A673 (cell line): Measurements from ENCODE around the gene AKR7A2. TPM values are rescaled to one million over a fixed set of nuclear protein-coding genes. Genes with fewer than 3 reads are reported as not detected.
A peak's percentile ranks its signal among the peaks of the same experiment; 100 is the strongest.

Experiments used
- BruUV-seq: library from RNA; stranded (reverse); fragments of 400-500 nt; replicated peaks from 2 replicates; lab custom pipeline; 2021; lab: Mats Ljungman, UMichigan
- CTCF ChIA-PET: fragments of 300-600 bp; sonication (Branson Sonifier 250); formaldehyde crosslinking; loops from one replicate; lab custom pipeline; 2022; ENCODE audit warnings: antibody characterized with exemption; lab: Charles Lee
- POLR2A ChIA-PET: fragments of 300-600 bp; sonication (Branson Sonifier 250); formaldehyde crosslinking; loops from one replicate; lab custom pipeline; 2022; ENCODE audit warnings: antibody characterized with exemption; ENCODE audit not compliant: low non-redundant PET; lab: Charles Lee
- DNase-seq: peaks from one replicate; pipeline ENCODE4 v3.0.0-alpha.2; 2015; ENCODE audit warnings: low spot score
- H3K27ac ChIP-seq: fragments of 200-600 bp; sonication (generic); 2 replicates; pipeline ENCODE4 v1.5.1; 2016; ENCODE audit warnings: mixed run types, low read depth, mild to moderate bottlenecking, mixed read lengths, antibody characterized with exemption, low read length; ENCODE audit not compliant: poor library complexity, severe bottlenecking
- H3K27me3 ChIP-seq: fragments of 200-600 bp; sonication (generic); replicated peaks from 2 replicates; pipeline ENCODE4 v1.6.1; 2017; ENCODE audit warnings: mixed run types, low read depth, mild to moderate bottlenecking, mixed read lengths, antibody characterized with exemption, low read length; ENCODE audit not compliant: insufficient read depth, poor library complexity
- H3K36me3 ChIP-seq: fragments of 200-600 bp; sonication (generic); 2 replicates; pipeline ENCODE4 v1.6.1; 2016; ENCODE audit warnings: mixed run types, mild to moderate bottlenecking, mixed read lengths, antibody characterized with exemption, low read length; ENCODE audit not compliant: insufficient read depth, poor library complexity, severe bottlenecking
- H3K4me1 ChIP-seq: fragments of 200-600 bp; sonication (generic); 2 replicates; pipeline ENCODE4 v1.6.1; 2017; ENCODE audit warnings: mixed run types, mild to moderate bottlenecking, mixed read lengths, antibody characterized with exemption, low read length; ENCODE audit not compliant: insufficient read depth, poor library complexity, severe bottlenecking
- H3K4me3 ChIP-seq: fragments of 200-600 bp; sonication (generic); 2 replicates; pipeline ENCODE4 v1.5.1; 2016; ENCODE audit warnings: low read depth, mixed run types, mild to moderate bottlenecking, mixed read lengths, low read length; ENCODE audit not compliant: poor library complexity, severe bottlenecking
- H3K9me3 ChIP-seq: fragments of 200-600 bp; sonication (generic); 2 replicates; pipeline ENCODE4 v1.6.1; 2016; ENCODE audit warnings: mixed run types, low read depth, mild to moderate bottlenecking, mixed read lengths, antibody characterized with exemption, low read length; ENCODE audit not compliant: poor library complexity, severe bottlenecking
- CTCF ChIP-seq: fragments of 300-800, 200-600 bp; sonication (generic); conservative IDR thresholded peaks from 2 replicates; pipeline ENCODE4 v1.5.1; 2017; ENCODE audit warnings: low read depth, mild to moderate bottlenecking, antibody characterized with exemption, low read length, moderate library complexity, mixed read lengths
- EZH2 ChIP-seq: fragments of 200-600 bp; sonication (generic); IDR thresholded peaks from 2 replicates; pipeline ENCODE4 v1.6.1; 2017; ENCODE audit warnings: borderline replicate concordance, low read depth, mild to moderate bottlenecking, mixed read lengths, antibody characterized with exemption, low read length; ENCODE audit not compliant: poor library complexity, severe bottlenecking
- intact Hi-C: fragments of 100-400 bp; cut with micrococcal nuclease; formaldehyde crosslinking; loops from one replicate; pipeline ENCODE4 v1.10.0; 2022; ENCODE audit not compliant: unreplicated experiment
- total RNA-seq: library from RNA; stranded (reverse); gene quantifications from 2 replicates; pipeline ENCODE4 v1.2.3, GENCODE V29; 2021

The AKR7A2 gene
- total RNA-seq, 1 experiment from 2014 or later, result 57.2 TPM

GRCh38 chr1:19311503-19311930, 427 bp downstream of the AKR7A2 start:
- Histone ChIP-seq H3K4me3 (peak overlapping the region; percentile 85), H3K9me3 (no peaks in the 10 kb centered on the region), H3K36me3 (peaks cover 17% of the 10 kb centered on the region), H3K27ac (peak overlapping the region; percentile 78), H3K27me3 (no peaks in the 10 kb centered on the region), H3K4me1 (peaks cover 7% of the 10 kb centered on the region)
- intact Hi-C loops, result no loop called here
- BruUV-seq, result no TSS peak
- DNase-seq, result no peak
- TF ChIP-seq EZH2 (no peak), CTCF (no peak)
- ChIA-PET POLR2A (no interaction called here), CTCF (no interaction called here)

- intact Hi-C loops, result no loop called here
- Histone ChIP-seq H3K4me3 (peak overlapping the region; percentile 85), H3K4me1 (peaks cover 7% of the 10 kb centered on the region), H3K27me3 (no peaks in the 10 kb centered on the region), H3K36me3 (peaks cover 22% of the 10 kb centered on the region), H3K9me3 (no peaks in the 10 kb centered on the region), H3K27ac (peak overlapping the region; percentile 78)
- ChIA-PET POLR2A (no interaction called here), CTCF (interaction anchor here (0.5 kb wide), 1 partner anchor 10 kb away, joined by 4 read pairs; no protein-coding TSS in a partner anchor)
- TSS peak; percentile 49 for BruUV-seq
- no peak for DNase-seq
- TF ChIP-seq EZH2 (no peak), CTCF (no peak)
These were observed 1.0 kb downstream of the AKR7A2 start for GRCh38 chr1:19310720-19311502.

- intact Hi-C loops, result no loop called here
- no TSS peak for BruUV-seq
These were observed 1.9 kb downstream of the AKR7A2 start for GRCh38 chr1:19310061-19310460.

More at GRCh38 chr1:19310061-19310460, 1.9 kb downstream of the AKR7A2 start:
- H3K36me3 ChIP-seq, result peaks cover 30% of the 10 kb centered on the region
- H3K9me3 ChIP-seq, result no peaks in the 10 kb centered on the region
- no peaks in the 10 kb centered on the region for H3K27me3 ChIP-seq
- no peak overlapping the region for H3K4me3 ChIP-seq
- H3K4me1 ChIP-seq, result peaks cover 7% of the 10 kb centered on the region
- ChIA-PET CTCF (no interaction called here), POLR2A (no interaction called here)
- DNase-seq, result no peak
- no peak overlapping the region for H3K27ac ChIP-seq
- TF ChIP-seq EZH2 (no peak), CTCF (no peak)
